AG09319 (cell line): ENCODE measurements around the gene ANO5.

ENCODE experiments used
- DNase-seq: peaks from one replicate; pipeline ENCODE4 v3.0.0-alpha.2; 2010; ENCODE audit warnings: low read depth; ENCODE audit errors: extremely low read depth
- CTCF ChIP-seq: IDR thresholded peaks from 2 replicates; pipeline ENCODE4 v1.5.1; 2011; ENCODE audit warnings: low read depth, mild to moderate bottlenecking, inconsistent platforms, low read length, moderate library complexity

Gene ANO5

DNA sequence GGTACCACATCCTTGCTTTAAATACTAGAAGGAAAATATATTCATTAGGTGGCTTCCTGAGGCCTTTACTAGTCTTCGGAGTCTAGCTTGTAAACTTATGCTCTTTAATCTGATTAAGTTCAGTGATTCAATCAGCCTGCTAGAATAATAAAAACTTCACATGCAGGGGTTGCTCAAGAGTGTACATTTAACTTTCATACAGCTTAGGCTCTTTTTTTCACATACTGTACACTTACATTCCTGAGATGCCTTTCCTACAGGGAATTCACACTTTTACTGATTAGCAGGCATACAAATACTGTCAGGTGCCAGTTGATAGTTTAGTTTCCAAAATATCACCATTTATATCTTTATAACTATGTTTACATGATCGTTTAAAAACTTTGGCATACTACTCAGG, 3.2 kb upstream of the ANO5 start:
- no peak for TF ChIP-seq CTCF
- no peak for DNase-seq

DNA sequence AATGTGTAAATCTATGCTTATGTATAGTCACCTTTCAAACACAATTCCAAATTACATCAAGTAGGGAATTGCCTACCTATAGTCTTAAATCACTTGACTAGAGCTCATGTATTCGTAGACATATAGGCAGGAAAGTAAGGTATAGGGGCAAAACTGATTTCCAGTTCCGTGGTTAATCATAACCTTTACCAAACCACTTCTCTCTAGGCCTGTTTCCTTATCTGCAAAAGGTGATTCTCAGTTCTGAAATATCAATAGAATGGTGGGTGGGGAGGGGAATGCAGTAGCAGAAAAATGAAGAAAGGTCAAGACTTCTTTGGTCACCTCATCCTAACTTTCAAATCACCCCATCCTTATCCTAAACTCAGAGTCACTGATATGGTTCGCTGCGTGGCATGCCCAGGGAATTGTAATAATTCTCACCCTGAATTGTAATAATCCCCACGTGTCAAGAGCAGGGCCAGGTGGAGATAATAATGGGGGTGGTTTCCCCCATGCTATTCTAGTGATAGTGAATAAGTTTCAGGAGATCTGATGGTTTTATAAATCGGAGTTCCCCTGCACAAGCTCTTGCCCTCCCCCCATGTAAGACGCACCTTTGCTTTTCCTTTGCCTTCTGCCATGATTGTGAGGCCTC, 1.9 kb upstream of the ANO5 start:
- no peak for TF ChIP-seq CTCF
- no peak for DNase-seq

DNA sequence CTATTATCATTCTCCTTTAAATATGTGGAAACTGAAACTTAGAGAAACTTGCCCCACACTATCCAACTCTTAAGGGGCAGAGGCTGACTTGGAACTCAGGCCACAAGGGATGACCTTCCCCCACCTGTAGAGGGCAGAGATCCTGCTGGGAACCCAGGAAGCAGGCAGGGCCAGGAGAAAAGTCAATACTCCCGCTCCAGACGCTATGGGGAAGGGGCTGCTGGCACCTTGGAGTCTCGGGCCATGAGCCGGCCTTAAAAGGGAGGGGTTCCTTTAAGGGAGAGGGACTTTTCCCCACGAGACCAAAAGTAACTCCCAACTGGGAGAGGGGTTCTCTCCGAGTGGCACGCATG, 620 bp upstream of the ANO5 start:
- DNase-seq, result no peak
- no peak; the same call in 1 of the 2 replicates for TF ChIP-seq CTCF

DNA sequence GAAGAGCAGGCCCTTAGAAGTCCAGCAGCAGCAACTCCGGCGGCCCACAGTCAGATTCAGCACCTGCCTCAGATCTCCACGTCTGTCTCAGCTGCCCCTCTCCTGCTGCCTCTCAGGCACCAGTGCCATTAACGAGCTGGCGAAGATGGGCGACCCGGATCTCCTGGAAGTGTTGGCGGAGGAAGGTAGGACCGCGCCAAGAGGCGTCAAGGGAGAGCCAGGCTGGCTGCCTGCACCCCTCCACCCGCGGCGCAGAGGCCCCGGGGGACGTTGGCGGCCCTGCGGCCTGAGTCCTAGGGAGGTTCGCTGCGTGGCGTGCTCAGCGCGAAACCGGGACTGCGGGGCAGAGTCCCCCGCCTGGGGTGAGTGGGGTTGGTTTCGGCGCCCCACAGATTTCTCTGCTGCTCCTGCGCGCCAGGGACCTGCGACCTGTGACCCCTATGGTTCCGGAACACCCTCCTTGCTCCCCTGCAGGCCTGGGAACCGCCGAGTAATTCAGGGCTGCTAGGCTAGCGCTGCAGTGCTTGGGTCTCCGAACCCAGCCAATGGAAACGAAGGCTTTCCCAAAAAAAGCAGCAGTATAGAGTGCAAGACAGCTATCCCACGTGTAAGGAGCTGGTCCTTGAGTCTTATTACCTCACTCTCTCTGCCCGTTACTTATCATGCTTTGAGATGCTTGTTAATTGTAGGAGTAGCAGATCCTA, 615 bp downstream of the ANO5 start:
- no peak for TF ChIP-seq CTCF
- DNase-seq, result no peak

DNA sequence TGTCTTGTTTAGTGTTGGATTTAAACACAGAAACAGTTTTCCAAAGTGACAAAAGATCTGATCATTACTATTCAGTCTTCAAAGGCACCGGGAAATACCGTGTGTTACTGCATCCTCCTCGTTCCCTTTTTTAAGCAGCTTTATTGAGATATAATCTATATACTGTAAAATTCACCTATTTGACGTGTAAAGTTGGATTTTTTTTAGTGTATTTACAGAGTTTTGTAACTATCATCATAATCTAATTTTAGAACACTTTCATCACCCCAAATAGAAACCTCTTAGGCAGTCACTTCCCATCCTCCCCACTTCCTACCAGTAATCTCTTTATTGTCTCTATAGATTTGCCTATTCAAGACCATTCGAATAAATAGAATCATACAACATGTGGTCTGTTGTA, 1.4 kb downstream of the ANO5 start:
- TF ChIP-seq CTCF, result no peak
- no peak for DNase-seq

DNA sequence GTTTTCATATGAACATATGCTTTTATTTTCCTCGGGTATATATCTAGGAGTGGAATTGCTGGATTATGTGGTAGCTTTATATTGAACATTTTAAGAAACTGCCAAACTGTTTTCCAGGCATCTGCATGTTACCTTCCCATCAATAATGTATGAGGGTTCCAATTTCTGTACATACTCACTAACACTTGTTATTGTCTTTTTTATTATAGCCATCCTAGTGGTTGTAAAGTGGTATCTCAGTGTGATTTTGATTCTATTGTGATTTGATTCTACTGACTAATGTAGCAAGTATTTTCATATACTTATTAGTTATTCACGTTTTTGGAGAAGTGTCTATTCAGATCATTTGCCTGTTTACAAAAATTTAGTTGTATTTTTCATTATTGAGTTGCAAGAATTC, 2.0 kb downstream of the ANO5 start:
- DNase-seq, result no peak
- TF ChIP-seq CTCF, result no peak

- DNase-seq, result no peak
- TF ChIP-seq CTCF, result no peak
Measured at GRCh38 chr11:22197139-22198005, 4.5 kb downstream of the ANO5 start.
